COLO668 (cell line): ENCODE measurements around the gene SYT5.
"Not testable (repeated sequence)": the region's sequence is repeated elsewhere in the genome, so short reads cannot be mapped to it uniquely, and the experiment has no call there.

Source experiments
- DNase-seq: peaks from one replicate; lab custom pipeline; 2025; ENCODE audit not compliant: unreplicated experiment; lab: John Stamatoyannopoulos, UW

Gene SYT5

DNA sequence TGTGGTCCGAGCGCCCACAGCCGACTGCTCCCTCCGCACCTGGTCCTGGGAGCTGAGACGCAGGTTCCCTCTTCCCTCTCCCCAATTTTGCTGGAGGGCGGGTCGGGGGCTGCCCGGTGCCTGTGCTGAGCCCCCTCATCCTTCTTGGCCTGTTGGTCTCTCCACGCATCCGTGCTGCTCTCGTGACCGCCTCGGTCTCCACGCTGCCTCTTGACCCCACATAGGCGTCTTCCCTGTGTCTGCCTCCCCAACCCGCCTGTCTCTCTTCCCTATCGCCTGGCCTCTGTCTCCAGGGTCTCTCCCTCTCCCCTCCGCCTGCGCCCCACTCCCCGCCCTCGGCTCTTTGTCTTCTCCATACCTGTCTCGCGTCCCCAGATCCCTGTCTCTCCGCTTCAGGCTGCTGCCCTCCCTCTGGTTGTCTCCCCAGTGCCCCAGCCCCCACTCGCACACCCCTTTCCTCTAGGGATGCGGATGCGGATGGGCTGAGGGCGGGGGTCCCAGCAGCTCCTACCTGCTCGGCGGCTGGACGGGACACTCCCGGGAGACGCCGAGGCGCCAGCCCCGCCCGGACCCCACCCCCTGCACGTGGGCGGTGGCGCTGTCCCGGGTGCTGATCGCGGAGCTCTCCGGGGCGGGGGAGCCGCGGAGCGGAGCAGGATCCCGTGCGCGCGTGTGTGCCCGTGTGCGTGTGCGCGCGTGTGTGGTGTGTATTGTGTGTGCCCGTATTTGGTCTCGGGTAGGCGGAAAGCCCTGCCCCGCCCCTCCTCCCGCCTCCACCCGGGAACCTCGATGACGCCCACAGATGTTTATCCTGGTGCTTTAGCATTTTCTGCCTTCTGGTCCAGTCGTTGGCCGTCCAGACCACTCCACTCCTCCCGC is at the start of gene SYT5:
Gene SYT5 (minus strand): TSS at position 684 of the 879 bp plus-strand sequence. CDS start 1,248 bp downstream, outside the sequence.
- DNase-seq, result peak; percentile 45

- DNase-seq, result no peak
These were observed 49.7 kb upstream of the SYT5 start for GRCh38 chr19:55229789-55230182.

DNA sequence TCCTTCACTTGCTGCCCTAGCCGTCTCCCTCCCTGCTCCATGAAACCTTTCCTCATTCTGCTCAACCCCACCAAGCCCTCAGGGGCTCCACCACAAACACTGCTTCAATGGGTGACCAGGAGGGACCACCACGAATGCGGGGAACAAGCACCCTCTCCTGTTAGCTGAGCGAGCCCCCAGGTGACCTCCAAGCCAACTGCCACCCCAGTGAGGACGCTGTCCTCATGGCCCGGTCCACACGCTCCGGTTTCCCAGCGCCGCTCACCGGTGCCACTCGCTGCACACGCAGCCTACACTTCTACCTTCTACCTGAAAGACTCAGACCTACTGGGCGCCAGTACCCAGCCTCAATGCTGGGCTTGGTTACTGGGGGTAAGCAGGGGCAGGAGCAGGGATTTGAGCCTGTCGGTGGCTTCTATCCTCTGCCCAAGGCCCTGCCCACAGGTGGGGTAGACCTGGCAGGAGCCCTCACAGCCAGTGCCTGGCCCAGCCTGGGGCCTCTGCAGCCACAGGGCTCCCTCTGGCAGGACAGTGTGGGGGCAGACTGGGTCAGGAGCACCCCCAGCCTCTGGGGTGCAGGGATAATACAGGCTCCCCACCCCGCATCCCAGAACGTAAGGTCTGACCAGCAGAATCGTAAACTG is 49.2 kb upstream of the SYT5 start:
- DNase-seq, result no peak

DNA sequence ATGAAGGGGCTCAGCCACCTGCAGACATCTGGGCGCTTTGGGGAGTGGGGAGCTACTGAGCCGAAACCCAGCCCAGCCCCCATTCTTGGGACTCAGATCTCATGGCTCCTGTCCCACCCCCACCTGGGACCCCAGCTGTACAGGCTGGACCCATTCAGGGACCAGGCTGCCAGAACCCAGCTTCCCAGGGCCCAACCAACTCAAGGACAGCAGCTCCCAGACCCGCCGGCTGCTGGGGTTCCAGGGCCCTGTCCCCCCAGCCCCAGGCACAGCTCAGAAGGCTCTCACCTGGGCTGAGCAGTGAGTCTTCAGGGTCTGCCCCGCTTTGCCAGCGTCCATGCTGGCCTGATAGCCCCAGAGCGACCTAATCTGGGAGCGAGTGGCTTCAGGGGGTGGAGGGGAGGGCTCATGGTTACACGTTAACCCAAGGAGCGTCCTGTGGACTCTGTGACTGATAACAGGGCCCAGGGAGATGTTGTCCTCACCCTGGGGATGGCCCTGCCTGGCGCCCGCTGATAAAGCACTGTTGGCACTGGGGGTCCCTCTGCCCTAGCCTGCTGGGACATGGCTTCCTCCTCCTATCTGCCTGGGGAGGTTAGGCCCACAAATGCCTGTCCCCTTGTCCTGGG is 48.4 kb upstream of the SYT5 start, which contains the start of gene TMEM86B:
Gene TMEM86B (minus strand): TSS at position 361 of the 629 bp plus-strand sequence. CDS start 22 bp downstream, at position 339.
- no peak for DNase-seq

DNA sequence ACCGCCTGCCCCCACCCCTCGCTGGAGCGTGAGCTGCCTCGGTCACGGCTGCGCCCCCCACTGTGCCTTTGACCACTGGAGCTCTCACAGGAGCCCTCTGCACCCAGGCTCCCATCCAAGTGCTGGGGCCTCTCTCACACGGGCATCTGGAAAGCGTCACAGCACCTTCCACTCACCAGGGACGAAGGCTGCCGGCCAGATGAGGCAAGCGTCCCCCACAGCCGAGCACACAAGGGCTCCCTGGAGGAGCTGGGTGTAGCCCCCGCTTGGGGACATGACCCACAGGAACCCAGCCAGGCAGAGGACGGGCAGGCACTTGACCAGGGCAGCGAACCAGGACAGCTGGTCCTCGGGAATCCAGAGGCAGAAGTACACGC is 47.9 kb upstream of the SYT5 start:
- no peak for DNase-seq

DNA sequence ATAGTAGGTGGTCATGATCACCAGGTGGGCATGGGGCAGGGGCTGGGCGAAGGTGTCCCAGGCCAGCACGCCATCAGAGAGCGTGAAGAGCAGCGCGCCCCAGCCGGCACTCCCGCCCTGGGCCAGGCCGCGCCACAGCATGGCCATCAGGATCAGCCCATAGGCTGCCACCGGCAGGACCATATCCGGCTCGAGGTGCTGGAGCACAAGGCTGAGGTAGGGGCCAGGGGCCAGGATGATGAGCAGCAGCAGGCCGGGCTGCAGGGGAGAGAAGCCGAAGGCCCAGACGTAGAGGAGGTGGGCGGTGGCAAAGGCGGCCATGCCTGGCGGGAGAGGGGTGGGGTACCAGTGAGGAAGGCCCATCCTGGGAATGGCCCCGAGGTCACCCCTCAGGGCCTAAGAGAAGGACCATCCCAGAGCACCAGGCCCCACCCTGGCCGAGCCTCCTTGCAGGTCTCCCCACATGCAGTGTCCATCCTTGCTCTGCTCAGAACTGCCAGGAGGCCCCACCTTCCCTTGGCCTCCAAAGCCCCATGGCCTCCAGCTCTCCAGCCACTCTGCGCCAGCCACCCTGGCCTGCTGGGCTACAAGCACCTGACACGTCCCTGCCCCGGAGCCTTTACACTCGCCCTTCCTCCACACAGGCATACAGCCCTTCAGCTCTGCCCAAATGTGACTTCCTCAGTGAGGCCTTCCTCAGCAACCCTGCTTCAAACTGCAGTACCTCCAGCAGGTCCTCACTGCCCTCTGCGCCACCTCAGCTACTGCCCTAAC is 47.3 kb upstream of the SYT5 start:
- no peak for DNase-seq

- no peak for DNase-seq
These were observed 46.7 kb upstream of the SYT5 start for GRCh38 chr19:55226788-55227187.

DNA sequence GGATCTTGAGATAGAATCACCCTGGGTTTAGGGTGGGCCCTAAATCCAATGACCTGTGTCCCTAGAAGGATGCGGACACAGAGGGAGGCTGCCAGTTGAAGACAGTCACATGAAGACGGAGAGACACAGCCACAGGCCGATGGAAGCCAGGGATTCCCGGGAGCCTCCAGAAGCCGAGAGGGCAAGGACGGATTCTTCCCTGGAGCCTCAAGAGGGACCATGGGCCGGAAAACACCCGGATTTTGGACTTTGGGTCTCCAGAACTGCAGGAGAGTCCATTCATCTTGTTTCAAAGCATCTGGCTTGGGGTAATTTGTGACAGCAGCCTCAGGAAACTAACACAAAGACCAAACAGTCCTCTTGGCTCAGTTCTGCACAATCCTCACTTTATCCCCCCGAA is 46.2 kb upstream of the SYT5 start:
- no peak for DNase-seq

GRCh38 chr19:55225415-55225958 is 45.4 kb upstream of the SYT5 start:
- no peak for DNase-seq

GRCh38 chr19:55224679-55225414 is 44.8 kb upstream of the SYT5 start:
- DNase-seq, result not testable (repeated sequence)

- no peak for DNase-seq
These were observed 44.1 kb upstream of the SYT5 start for GRCh38 chr19:55224038-55224665.

DNA sequence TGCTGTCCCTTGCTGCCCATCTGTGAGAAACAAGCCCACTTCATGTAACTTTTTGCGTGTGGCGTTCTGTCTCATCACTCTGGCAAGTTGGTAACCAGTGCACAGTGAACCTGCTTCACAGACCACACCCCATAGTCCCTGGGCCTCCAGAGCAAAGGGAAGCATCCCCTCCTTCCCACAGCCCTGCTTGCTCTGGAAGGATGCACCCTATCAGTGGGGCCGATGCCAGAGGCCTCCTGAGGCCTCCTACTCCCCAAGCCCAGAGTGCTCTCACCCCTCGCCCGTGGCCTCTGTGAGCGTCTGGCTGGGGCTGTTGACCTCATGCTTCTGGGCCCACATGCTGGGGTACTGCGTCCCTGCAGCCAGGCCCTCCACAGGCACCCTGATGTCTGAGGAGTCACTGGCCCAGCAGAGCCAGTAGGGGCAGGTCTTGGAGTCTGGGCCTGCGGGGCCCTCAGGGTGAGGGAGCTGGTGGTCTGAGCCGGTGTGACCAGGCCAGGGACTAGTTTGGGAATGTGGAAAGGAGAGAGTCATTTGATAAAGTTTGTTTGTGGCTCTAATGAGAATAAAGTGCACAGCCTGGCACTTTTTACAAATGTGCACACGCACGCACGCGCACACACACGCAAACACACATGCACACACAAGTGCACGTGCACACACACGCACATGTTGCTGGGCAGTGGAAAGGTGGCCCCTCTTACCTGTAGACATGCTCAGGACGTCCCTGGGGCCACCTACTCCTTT is 43.4 kb upstream of the SYT5 start:
- no peak for DNase-seq

DNA sequence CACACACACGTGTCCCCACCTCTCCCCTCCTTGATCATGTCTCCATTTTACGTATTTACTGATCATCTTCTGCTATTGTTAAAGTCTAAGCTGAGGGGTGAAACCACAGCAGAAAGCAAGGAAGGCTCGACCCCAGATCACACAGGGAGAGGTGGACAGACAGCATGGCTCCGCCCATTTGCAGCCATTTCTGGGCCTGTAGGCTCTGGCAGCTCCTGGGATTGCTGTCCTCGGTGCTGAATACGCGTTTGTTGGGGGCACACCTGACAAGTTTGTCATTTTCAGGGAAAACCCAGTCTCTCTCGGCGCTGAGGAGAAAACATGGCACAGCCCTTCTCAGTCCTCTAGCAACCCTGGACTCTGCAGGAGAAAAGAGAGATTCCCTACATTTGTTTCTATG is 40.4 kb upstream of the SYT5 start:
- no peak for DNase-seq

DNA sequence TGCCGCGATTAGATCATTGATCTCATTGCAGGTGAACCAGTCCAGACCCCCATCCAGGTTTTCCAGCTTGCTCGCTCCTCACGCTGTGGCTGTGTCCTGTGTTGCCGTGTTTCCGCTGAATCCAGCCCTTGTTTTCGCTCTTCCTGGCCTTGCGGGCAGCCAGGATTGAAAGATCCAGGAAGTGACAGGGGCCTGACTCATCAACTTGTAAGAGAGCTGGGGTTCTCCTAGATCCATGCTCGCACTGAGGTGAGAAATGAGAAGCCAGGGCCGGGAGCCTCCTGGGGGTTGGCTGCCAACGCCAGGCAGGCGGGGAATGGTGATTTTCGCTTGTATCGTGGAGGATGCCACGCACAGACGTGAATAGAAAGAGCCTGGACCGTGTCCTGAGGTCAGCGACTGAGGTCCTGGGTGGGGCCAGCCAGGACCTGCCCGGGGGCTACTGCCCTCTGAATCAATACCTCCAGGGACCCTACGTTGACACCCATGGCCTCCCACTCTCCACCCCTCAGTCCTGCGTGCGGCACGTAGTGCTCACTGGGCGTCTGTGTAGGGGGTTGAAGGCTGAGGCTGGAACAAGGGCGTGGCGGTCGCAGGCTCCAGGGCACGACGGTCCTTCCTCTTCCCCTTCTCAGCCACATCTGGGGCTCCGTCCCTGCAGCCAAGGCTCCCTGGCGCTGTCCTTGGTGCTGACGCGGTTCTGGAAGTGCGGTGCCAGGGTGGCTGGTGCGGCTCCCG is 36.5 kb upstream of the SYT5 start:
- peak; percentile 94 for DNase-seq

- no peak for DNase-seq
These were observed 33.5 kb upstream of the SYT5 start for GRCh38 chr19:55213547-55213946.

DNA sequence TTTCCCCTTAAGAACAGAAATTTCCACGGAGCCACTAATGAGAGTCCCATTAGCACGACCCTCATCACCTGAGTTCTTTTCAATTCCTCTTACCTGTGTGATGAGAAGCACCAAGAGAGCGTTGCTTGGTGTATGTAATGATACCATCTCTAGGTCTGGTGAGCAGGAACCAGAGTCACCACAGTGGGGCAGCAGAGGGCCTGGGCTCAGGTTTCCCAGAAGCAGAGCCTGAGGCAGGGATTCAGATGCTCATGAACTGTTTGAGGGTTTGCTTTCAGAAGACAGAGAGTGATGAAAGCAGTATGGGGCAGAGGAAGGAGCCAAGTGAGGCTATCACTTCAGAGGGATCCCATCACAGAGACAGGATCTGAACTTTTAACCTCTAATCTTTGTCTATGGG is 32.4 kb upstream of the SYT5 start:
- DNase-seq, result peak; percentile 56

DNA sequence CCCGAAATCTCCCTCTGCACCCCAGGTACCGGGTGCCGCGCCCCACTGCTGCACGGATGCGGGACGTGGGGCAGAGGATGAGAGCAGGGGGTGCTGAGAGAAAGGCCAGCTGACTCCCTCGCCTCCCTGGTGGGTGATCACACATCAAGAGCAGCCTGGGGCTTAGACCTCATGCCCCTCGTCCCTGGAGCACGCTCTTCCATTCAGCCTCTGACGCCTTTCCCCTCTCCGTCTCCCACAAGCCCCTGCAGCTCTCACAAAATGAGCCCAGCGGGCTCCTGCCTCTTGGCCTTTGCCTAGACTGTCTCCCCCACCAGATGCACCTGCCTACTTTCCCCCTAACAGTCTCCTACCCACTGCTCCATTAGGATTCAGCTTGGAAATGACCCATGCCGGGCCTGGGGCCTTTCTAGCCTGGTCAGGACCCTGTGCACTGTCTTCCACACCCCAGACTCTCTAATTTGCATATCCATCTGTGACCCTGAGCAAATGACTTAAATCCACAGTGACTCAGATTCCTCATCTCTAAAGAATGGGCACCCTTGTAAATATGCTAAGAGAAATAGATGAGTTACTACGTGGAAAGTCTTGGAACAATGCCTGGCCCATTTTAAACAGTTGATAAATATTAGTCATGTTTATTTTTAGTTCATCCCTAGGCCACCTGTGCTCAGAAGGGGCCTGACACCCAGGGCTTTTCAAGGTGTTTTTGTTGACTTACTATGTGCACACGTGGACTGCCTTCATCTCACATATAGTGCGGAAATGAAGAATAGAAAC is 29.8 kb upstream of the SYT5 start:
- peak; percentile 74 for DNase-seq
